Common myeloid progenitor, CD34-positive (primary cell): ENCODE data around the gene MRPL24.

Source experiments
- CTCF ChIA-PET: fragments of 350-600 bp; sonication (Branson Sonifier 250); formaldehyde crosslinking; loops from one replicate; lab custom pipeline; 2021; ENCODE audit warnings: antibody characterized with exemption; lab: Charles Lee
- POLR2A ChIA-PET: fragments of 350-600 bp; sonication (Branson Sonifier 250); formaldehyde crosslinking; loops from one replicate; lab custom pipeline; 2021; ENCODE audit warnings: antibody characterized with exemption; lab: Charles Lee
- DNase-seq, 3 donors: peaks; one replicate each; pipeline versions ENCODE4 v3.0.0 to v3.0.0-alpha.2; 2013
- H3K27ac ChIP-seq, 2 experiments: 1 replicate in 1 of 2; 2 replicates in 1 of 2; pipeline ENCODE4 v1.7.0; 2013; ENCODE audit warnings: inconsistent platforms in 2 of 2, low read length in 2 of 2, mild to moderate bottlenecking in 2 of 2, low read depth in 1 of 2, moderate library complexity in 1 of 2; ENCODE audit not compliant: severe bottlenecking in 2 of 2, insufficient read depth in 1 of 2, poor library complexity in 1 of 2
- H3K27me3 ChIP-seq, 5 experiments: replicated peaks in 2 of 5; 1 replicate in 3 of 5; 2 replicates in 2 of 5; pipeline versions ENCODE4 v1.6.1 to v1.7.0; 2013; ENCODE audit warnings: low read length in 4 of 5, mild to moderate bottlenecking in 2 of 5, moderate library complexity in 2 of 5, inconsistent platforms in 1 of 5; ENCODE audit not compliant: insufficient read depth in 5 of 5, control insufficient read depth in 4 of 5
- H3K36me3 ChIP-seq, 4 experiments: 1 replicate in 2 of 4; 2 replicates in 2 of 4; pipeline versions ENCODE4 v1.6.1 to v1.7.0; 2013; ENCODE audit warnings: low read length in 3 of 4, control low read depth in 1 of 4, mild to moderate bottlenecking in 1 of 4; ENCODE audit not compliant: control insufficient read depth in 4 of 4, insufficient read depth in 4 of 4
- H3K4me1 ChIP-seq, 4 experiments: 1 replicate in 3 of 4; 2 replicates in 1 of 4; pipeline versions ENCODE4 v1.6.1 to v1.7.1; 2013; ENCODE audit warnings: low read length in 3 of 4, mild to moderate bottlenecking in 3 of 4, control low read depth in 1 of 4, inconsistent platforms in 1 of 4, moderate library complexity in 1 of 4; ENCODE audit not compliant: control insufficient read depth in 4 of 4, insufficient read depth in 4 of 4; ENCODE audit errors: control extremely low read depth in 1 of 4
- H3K4me3 ChIP-seq, 7 experiments: 1 replicate in 4 of 7; 2 replicates in 3 of 7; pipeline versions ENCODE4 v1.5.1 to v1.7.0; 2013; ENCODE audit warnings: mild to moderate bottlenecking in 7 of 7, low read length in 6 of 7, moderate library complexity in 6 of 7, inconsistent platforms in 2 of 7, low read depth in 2 of 7, control low read depth in 1 of 7; ENCODE audit not compliant: insufficient read depth in 4 of 7, control insufficient read depth in 1 of 7; ENCODE audit errors: extremely low read depth in 1 of 7
- H3K9me3 ChIP-seq, 5 experiments: 1 replicate in 4 of 5; 2 replicates in 1 of 5; pipeline versions ENCODE4 v1.6.1 to v1.7.1; 2013; ENCODE audit warnings: low read length in 4 of 5, mild to moderate bottlenecking in 2 of 5, inconsistent platforms in 1 of 5, low read depth in 1 of 5, moderate library complexity in 1 of 5; ENCODE audit not compliant: control insufficient read depth in 4 of 5, insufficient read depth in 2 of 5; ENCODE audit errors: control extremely low read depth in 1 of 5
- WGBS: methylation state at CpG from one replicate; pipeline ENCODE4 v1.1.5; 2013; ENCODE audit not compliant: insufficient coverage; 5-methylcytosine and 5-hydroxymethylcytosine counted together

Gene MRPL24

GRCh38 chr1:156754219-156754618, 13.3 kb upstream of the MRPL24 start:
- H3K4me1 ChIP-seq: peaks cover 9 to 34% (median 29%) of the 10 kb centered on the region in 4 experiments
- no peaks in the 10 kb centered on the region for H3K27me3 ChIP-seq
- ChIA-PET CTCF (interaction anchor here (0.6 to 1.0 kb wide), 2 partner anchors 12 to 233 kb away, joined by 3 read pairs; no protein-coding TSS in a partner anchor), POLR2A (no interaction called here)
- peaks cover 0 to 11% (median 1%) of the 10 kb centered on the region in 4 experiments for H3K36me3 ChIP-seq
- H3K9me3 ChIP-seq: no peaks in the 10 kb centered on the region
- WGBS: 93% methylated on average over 8 of the region's 8 CpGs
- no peak overlapping the region for H3K27ac ChIP-seq
- no peak overlapping the region for H3K4me3 ChIP-seq
- no peak for DNase-seq

DNA sequence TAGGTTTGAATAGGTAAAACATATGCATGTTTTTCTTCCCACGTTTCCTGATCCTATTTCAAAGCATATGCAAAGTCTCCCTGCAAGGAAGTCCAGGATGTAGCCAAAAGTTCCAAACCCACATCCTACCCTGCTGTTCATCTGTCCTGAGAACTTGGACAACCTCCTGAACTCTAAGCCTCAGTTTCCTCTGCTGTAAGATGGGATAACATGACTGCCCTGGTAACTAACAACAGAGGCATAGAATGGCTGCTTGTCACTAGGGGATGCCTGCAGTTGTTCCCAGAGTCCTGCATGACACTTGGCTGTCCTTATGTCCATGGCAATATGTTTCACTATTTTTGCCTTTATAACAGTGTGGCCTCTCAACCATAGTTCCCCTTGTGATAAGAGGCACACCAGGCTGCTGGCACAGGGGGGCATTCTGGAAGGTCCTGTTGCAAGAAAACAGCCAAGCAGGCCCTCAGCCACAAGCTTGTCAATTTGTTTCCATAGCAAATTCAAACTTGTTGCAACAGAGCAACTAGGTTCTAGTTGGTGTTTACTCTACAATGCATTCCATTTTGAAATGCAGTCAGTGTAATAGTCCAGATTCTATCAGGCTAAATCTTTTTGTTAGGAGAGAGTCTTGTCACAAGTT, 12.1 kb upstream of the MRPL24 start:
- H3K4me3 ChIP-seq: peak overlapping the region in 6 of 7 experiments; percentile 90 to 100 (median 98)
- POLR2A ChIA-PET: interaction anchor here (2.0 to 2.2 kb wide), 2 partner anchors 14 to 24 kb away, joined by 10 to 15 read pairs; partner anchors contain the start of genes ISG20L2, METTL25B and PRCC
- H3K27ac ChIP-seq: peak overlapping the region in 1 of 2 experiments; percentile 91
- peaks cover 0 to 18% (median 1%) of the 10 kb centered on the region in 4 experiments for H3K36me3 ChIP-seq
- peaks cover 21 to 46% (median 41%) of the 10 kb centered on the region in 4 experiments for H3K4me1 ChIP-seq
- WGBS: 33% methylated on average over 1 of the region's 1 CpG
- CTCF ChIA-PET: interaction anchor here (1.1 to 3.6 kb wide), 2 partner anchors 26 to 64 kb away, joined by 4 to 32 read pairs; partner anchors contain the start of genes ISG20L2 and METTL25B
- DNase-seq: peak in 2 of 3 donors; percentile 57 to 71
- H3K27me3 ChIP-seq: no peaks in the 10 kb centered on the region
- H3K9me3 ChIP-seq: no peaks in the 10 kb centered on the region

- Histone ChIP-seq H3K9me3 (no peaks in the 10 kb centered on the region), H3K4me3 (peak overlapping the region; percentile 72 to 100 (median 97)), H3K36me3 (peaks cover 0 to 22% (median 1%) of the 10 kb centered on the region in 4 experiments), H3K27ac (peak overlapping the region; percentile 76 to 91), H3K27me3 (no peaks in the 10 kb centered on the region), H3K4me1 (peaks cover 26 to 56% (median 51%) of the 10 kb centered on the region in 4 experiments)
- WGBS: 0% methylated on average over 43 of the region's 68 CpGs
- ChIA-PET POLR2A (interaction anchor here (0.6 to 2.2 kb wide), 4 partner anchors 11 to 697 kb away, joined by 3 to 15 read pairs (median 8); partner anchors contain the start of genes ISG20L2, METTL25B, MRPL24 and PRCC), CTCF (interaction anchor here (1.1 to 3.6 kb wide), 4 partner anchors 11 to 62 kb away, joined by 4 to 32 read pairs (median 4); partner anchors contain the start of genes ISG20L2, METTL25B and MRPL24)
- peak; percentile 96 to 98 (median 98) for DNase-seq
These were observed 11.0 kb upstream of the MRPL24 start for GRCh38 chr1:156751757-156752481.

GRCh38 chr1:156751451-156751756, 10.5 kb upstream of the MRPL24 start, which contains the start of gene HDGF:
HDGF (minus strand) TSS chr1:156751675; CDS start chr1:156751429, 246 bp downstream.
- POLR2A ChIA-PET: interaction anchor here (1.4 to 2.2 kb wide), 3 partner anchors 10 to 22 kb away, joined by 5 to 15 read pairs (median 10); partner anchors contain the start of genes ISG20L2, METTL25B, MRPL24 and PRCC
- H3K27ac ChIP-seq: peak within 1 kb of the TSS; percentile 77 to 93
- no peak for DNase-seq
- CTCF ChIA-PET: interaction anchor here (1.2 to 3.6 kb wide), 3 partner anchors 11 to 24 kb away, joined by 4 to 32 read pairs (median 5); partner anchors contain the start of genes ISG20L2, METTL25B and MRPL24
- H3K9me3 ChIP-seq: no peaks in the 10 kb centered on the region
- WGBS: 0% methylated on average over 28 of the region's 48 CpGs
- peaks cover 0 to 24% (median 1%) of the 10 kb centered on the region in 4 experiments for H3K36me3 ChIP-seq
- H3K4me1 ChIP-seq: peaks cover 26 to 61% (median 56%) of the 10 kb centered on the region in 4 experiments
- no peaks in the 10 kb centered on the region for H3K27me3 ChIP-seq
- H3K4me3 ChIP-seq: peak within 1 kb of the TSS; percentile 87 to 100 (median 97)

DNA sequence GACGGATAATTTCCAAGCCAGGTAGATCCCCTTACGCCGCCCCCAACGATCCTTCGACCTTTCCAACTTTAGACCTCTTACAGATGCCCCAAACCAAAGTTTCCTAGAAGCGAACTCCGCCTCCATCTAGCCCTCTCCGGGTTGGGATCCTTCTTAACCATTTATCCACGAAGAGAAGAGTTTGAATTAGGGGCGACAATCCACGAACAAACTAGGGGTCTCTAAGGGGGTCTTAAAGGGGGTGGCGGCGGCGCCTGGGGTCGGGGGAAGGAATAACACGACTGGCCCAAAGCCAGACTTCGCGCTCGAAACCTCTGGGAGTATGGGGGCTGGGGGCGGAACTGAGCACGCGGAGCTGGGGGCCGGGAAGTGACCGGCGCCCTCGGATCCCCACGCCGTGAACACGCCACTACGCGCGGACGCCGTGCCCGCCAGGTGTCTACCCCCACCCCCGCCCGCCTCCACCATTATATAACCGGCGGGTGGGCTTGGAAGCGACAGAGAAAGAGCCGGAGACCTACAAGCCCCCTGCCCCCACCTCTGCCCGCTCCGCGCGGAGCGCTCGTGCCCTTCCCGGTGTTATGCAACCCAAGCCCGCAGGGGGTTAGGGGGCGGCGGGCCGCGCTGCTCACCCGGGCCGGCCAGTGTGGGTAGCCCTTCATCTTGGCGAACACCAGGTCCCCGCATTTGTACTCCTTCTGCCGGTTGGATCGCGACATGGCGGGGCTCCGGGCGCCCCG, 10.0 kb upstream of the MRPL24 start:
- H3K27ac ChIP-seq: peak overlapping the region; percentile 77 to 93
- no peaks in the 10 kb centered on the region for H3K9me3 ChIP-seq
- WGBS: under 1% methylated on average over 54 of the region's 64 CpGs
- peak in 2 of 3 donors; percentile 60 to 67 for DNase-seq
- H3K27me3 ChIP-seq: no peaks in the 10 kb centered on the region
- CTCF ChIA-PET: interaction anchor here (1.2 to 3.6 kb wide), 4 partner anchors 10 to 46 kb away, joined by 3 to 32 read pairs (median 4); partner anchors contain the start of genes ISG20L2, METTL25B and MRPL24
- POLR2A ChIA-PET: interaction anchor here (1.4 to 2.2 kb wide), 3 partner anchors 10 to 22 kb away, joined by 5 to 15 read pairs (median 10); partner anchors contain the start of genes ISG20L2, METTL25B, MRPL24 and PRCC
- peak overlapping the region; percentile 84 to 100 (median 90) for H3K4me3 ChIP-seq
- peaks cover 0 to 27% (median 1%) of the 10 kb centered on the region in 4 experiments for H3K36me3 ChIP-seq
- H3K4me1 ChIP-seq: peaks cover 30 to 67% (median 61%) of the 10 kb centered on the region in 4 experiments

DNA sequence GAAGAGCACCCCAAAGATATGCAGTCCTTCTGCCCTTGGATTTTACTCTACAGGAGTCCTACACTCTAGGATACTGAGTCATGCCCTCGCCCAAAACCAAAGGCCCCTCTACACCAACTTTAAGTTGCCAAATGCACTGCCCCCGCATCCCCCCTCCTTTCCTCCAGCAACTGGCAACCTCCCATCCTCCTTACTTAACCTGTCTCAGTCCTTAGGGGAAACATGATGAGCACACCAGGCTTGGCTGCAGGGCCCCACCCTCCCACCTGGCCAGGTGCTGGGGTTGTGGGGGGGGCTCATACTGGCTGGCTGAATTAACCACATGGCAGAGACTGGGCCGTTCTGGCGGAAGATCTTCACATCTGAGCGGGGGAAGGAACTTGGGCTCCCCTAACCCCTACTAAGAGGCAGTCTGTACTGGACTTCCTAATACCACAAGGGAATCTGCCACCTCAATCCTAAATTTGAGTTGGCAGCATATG, 9.3 kb upstream of the MRPL24 start:
- H3K4me3 ChIP-seq: peak overlapping the region; percentile 84 to 100 (median 90)
- ChIA-PET CTCF (interaction anchor here (1.4 to 3.6 kb wide), 2 partner anchors 23 to 46 kb away, joined by 3 to 32 read pairs; partner anchors contain the start of genes ISG20L2 and METTL25B), POLR2A (no interaction called here)
- H3K9me3 ChIP-seq: no peaks in the 10 kb centered on the region
- DNase-seq: peak in 1 of 3 donors; percentile 34
- H3K4me1 ChIP-seq: peaks cover 35 to 69% (median 63%) of the 10 kb centered on the region in 4 experiments
- peaks cover 0 to 34% (median 1%) of the 10 kb centered on the region in 4 experiments for H3K36me3 ChIP-seq
- WGBS: 0% methylated on average over 5 of the region's 5 CpGs
- H3K27me3 ChIP-seq: no peaks in the 10 kb centered on the region
- H3K27ac ChIP-seq: peak overlapping the region; percentile 77 to 93
